Measurements from ENCODE around the gene YDJC.
"Not testable (repeated sequence)": the region's sequence is repeated elsewhere in the genome, so short reads cannot be mapped to it uniquely, and the experiment has no call there.

Gene YDJC

DNA sequence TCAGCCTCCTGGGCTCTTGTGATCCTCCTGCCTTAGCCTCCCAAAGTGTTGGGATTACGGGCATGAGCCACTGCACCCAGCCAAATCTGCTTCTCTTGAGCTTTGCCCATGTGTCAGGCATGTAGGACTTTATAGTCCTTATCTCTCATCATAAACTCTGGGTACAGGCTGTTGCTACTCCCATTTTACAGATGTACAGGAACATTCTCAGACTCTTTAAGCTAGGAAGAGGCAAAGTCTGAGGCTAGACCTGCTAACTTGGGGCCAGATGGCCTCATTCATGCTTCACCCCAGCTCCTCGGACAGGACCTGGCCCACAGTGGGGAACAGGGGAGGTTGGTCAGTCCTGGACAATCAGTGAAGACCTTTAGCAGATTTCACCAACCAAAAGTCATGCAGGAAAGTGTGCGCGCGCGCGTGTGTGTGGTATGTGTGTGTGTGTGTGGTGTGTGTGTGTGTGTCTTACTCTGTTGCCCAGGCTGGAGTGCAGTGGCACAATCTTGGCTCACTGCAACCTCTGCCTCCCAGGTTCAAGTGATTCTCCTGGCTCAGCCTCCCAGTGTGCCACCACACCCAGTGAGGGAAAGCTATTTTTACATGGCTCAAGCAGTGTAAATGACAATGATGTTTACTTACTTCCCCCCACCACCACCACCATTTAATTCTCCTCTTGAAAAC, 23.8 kb downstream of the YDJC start:
- no peak for DNase-seq (ENCODE audit: low read depth)

DNA sequence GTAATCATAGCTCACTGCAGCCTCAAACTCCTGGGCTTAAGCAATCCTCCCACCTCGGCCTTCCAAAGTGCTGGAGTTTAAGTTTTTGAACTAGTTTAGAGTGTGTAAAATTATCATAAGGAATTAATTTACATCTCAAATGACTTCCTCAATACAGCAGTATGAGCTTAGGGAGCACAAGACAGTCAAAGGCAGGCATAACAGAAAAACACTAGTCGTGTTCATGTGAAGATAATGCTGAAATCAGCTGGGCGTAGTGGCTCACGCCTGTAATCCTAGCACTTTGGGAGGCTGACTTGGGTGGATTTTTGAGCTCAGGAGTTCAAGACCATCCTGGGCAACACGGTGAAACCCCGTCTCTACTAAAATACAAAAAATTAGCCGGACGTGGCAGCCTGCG, 25.8 kb downstream of the YDJC start:
- DNase-seq (ENCODE audit: low read depth) = no peak

DNA sequence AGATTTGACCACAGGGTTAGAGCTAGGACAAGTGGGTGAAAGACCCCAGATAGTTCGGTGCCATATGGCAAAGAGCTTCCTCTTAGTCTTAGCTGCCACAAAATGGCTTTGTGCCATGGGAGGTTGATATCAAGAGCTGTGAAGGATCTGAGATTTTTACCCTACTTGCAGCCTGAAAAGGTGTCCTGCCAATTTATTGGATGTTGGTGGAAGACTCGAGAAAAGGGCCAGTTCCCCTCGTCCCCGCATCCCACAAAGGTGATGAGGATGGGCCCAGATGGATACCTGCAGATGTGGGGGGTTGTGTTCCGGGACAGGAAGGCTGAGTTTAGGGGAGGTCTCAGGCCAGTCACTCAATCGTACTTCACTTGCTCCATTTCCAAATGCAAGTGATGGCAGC, 27.2 kb downstream of the YDJC start:
- DNase-seq (ENCODE audit: low read depth) = no peak

DNA sequence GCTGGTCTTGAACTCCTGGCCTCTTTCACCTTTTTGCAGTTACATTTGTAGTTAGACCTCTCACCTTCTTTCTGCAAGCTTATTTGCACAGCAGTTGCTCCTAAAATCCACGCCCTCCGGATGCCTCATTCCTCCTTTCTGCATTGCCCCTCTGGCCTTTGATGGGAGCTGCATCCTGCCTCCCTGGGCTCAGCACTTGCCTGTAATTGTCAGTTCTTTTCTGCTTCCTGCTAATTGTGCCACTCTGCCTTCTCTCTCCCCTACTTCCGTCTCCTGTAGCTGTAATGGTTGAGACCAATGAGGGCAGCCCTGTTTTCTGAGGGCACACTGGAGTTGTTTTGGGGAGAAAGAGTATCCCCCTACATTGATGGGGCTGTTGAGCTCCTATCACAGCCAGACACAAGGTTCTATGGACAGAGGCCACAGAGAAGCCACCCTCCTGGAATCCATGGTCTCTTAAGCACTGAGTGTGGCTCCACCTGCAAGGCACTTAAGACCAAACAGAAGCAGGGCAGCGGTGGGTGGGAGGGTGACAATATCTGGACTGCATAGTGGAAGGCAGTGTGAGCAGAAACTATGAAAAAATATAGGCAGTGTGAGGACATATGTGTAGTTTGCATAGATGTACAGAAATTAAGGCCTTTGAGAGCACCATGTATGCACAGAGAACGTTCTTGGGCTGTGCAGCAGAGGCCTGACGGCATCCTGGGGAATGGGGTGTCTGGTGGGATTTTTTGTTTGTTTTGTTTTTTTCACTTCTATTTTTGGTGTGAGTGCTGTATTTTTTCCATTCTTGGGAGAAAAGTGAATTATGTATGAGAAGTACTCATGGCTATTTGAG, 30.5 kb downstream of the YDJC start:
- DNase-seq (ENCODE audit: low read depth) = no peak

DNA sequence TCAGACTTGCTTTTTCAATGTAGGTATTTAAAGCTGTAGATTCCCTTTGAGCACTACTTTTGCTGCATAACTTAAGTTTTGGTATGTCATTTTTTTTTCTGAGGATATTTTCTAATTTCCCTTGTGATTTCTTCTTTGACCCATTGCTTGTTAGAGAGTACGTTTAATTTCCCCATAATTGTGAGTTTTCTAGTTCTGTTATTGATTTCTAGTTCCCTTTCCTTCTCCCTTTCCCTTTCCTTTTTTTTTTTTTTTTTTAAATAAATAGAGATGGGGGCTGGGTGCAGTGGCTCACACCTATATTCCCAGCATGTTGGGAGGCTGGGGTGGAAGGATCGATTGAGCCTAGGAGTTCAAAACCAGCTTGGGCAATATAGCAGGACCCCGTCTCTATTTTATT, 31.5 kb downstream of the YDJC start:
- no peak for DNase-seq (ENCODE audit: low read depth)

DNA sequence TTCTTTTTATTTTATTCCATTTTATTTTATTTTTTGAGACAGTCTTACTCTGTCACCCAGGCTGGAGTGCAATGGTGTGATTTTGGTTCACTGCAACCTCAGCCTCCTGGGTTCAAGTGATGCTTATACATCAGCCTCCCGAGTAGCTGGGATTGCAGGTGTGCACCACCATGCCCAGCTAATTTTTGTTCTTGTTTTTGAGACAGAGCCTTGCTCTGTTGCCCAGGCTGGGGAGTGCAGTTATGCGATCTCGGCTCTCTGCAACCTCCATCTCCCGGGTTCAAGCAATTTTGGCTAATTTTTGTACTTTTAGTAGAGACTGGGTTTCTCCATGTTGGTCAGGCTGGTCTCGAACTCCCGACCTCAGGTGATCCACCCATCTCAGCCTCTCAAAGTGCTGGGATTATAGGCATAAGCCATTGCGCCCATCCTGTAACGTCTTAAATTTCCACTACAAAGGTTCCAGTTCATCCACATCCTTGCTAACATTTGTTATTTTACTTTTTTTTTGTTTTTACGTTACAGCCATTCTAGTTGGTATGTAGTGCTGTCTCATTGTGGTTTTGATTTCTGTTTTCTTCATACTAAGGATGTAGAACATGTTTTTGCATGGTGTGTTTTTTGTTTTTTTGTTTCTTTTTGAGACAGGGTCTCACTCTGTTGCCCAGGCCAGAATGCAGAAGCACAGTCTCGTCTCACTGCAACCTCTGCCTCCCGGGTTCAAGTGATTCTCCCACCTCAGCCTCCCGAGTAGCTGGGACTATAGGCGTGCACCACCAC, 33.3 kb downstream of the YDJC start:
- not testable (repeated sequence) for DNase-seq (ENCODE audit: low read depth)

DNA sequence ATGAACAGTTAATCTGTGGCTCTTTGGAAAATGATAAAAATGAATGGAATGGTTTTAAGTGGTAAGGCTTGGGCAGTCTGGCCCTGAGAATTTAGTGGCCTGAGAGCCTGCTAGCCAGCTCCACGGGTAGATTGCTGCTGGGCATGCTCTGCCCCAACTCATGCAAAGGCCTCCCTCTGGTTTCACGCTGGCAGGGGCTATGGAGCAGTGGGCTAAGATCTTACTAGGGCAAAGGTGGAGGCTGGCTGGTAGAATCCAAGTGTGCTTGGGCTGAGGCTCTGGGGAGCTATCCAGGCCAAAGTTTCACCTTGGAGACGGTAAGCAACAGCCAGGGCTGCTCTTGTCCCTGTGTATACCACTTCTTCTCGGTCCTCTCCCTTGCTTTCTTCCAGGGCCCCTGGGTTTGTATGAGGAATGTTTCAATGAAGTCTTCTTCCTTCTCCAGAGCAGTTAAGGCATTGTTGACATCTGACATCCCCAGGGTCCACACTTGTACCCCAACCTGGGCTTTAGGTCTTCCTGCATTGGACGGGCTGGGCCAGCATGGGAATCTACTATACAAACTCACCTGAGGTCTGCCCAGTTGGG, 34.9 kb downstream of the YDJC start:
- peak; percentile 55 for DNase-seq (ENCODE audit: low read depth)

DNA sequence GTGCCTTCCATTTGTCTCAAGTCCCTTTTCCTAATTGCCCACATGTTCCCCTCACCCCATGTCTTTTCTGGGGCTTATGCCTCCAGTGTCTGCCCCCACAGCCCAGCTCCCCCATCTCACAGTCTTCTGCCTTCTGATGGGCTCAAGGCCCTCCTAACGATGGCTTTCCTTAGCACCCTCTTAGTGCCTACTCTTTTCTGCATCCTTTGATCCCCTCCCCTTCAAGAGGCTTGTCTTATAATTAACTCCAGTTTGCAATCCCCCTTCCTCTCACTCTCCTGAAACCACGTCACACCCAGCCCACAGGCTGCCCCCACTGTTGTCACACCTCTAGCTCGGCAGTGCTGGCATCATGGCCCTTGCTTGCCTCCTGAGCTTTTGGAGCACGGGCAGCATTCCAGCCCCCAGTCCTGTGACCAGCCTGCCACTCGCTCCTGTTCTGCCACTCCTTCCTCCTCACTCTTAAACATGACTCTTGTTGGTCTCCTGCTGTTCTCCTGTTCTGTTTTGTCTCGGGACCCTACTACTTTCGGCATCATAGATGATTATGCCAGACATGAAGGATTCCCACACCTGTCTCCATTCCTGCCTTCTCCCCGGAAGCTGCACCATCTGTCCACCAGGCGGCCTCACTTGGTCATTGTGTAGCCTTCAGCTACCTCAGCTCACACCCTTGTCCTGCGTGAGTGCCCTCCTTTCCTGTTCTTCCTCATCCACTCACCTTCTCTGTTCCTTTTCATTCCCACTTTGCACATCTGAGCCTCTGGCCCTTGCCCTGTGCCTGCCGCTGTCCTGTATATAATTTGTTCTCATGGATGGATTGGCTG, 36.2 kb downstream of the YDJC start:
- no peak for DNase-seq (ENCODE audit: low read depth)

DNA sequence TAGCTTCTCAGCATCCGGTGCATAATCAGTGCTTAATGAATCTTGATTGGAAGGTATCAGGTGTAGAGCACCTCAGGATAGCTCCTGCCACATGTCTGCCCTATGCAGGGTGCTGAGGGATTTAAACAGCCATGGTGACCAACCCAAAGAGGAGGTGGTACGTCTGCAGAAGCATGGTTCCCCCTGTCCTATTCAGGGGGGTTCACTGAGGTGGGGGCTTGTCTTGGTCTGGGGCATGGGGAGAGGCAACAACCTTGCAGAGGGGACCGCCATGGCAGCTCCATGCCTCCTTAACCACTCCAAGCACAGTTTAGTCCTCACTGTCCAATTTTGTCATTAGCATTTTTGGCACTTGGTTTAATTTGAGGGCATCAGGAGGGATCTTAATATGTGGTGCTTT, 37.4 kb downstream of the YDJC start:
- no peak for DNase-seq (ENCODE audit: low read depth)

DNA sequence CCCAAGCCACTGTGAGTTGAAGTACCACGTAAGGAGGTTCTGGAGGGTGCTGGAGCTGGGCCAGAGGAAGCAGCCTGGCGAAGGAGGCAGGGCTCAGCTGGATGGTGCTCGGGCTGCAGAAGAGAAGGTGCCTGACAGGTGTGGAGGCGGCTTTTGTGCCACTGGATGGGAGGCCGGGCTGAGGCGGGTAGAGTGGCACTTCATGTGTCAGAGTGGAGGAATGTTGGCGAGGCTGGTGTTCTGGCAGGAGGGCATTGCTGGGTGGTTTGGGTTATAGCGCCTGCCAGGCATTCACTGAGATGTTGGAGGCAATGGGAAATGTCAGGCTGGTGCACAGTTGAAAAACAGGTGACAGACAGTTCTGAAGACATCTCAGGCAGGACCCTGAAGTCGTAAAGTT, 38.1 kb downstream of the YDJC start:
- no peak for DNase-seq (ENCODE audit: low read depth)

DNA sequence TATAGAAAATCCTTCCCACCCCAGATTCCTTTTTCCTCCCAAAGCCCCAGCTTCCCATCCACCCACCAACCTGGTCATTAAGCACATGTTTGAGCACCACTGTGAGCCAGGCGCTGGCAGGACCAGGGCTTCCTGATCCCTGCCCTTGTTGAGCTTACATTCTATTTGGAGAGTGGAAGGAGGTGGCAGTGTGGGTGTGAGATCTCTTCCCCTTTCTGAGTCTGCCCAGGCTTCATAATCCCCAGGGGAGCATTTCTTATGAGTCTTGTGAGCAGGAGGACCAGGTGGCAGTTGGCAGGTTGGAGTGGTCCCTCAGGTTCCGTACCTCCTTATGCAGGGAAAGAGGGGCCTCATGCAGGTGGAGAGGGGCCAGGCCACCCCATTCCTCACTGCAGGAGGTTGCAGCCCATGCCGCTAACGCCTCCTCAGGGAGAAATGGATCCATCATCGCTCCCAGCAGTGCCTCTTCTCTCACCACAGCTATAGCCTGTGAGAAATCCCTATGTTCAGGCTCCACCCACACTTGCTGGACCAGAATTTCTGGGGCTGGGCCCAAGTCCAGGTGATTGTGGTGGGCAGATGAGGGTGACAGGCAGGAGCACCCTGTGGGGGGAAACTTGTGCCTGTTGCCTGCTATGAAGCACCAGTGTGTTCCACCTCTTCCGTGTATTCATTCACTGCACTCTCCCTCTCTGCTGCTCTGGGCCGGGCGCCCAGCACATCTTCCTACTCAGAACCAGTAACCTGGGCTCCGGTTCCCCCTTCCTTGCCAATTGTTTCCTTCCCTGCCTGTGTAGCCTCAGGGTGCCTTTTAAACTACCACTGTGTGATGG, 38.8 kb downstream of the YDJC start:
- no peak for DNase-seq (ENCODE audit: low read depth)

DNA sequence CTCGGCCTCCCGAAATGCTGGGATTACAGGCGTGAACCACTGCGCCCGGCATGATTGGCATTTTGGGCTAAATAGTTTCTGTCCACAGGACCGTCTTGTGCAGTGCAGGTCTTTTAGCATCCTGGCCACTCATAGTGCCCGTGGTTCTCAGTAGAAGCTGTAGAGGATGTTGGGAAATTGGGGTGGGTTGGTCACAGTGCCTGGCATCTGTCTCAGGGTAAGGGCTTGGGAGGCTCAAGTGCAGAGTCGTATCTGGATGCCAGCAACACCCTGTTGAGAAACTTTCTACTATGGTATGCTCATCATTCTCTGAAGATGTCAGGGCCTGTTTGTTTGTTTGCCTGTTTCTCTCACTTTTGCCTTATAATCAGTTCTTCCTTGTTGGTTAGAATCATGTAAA, 40.4 kb downstream of the YDJC start:
- peak; percentile 64 for DNase-seq (ENCODE audit: low read depth)

DNA sequence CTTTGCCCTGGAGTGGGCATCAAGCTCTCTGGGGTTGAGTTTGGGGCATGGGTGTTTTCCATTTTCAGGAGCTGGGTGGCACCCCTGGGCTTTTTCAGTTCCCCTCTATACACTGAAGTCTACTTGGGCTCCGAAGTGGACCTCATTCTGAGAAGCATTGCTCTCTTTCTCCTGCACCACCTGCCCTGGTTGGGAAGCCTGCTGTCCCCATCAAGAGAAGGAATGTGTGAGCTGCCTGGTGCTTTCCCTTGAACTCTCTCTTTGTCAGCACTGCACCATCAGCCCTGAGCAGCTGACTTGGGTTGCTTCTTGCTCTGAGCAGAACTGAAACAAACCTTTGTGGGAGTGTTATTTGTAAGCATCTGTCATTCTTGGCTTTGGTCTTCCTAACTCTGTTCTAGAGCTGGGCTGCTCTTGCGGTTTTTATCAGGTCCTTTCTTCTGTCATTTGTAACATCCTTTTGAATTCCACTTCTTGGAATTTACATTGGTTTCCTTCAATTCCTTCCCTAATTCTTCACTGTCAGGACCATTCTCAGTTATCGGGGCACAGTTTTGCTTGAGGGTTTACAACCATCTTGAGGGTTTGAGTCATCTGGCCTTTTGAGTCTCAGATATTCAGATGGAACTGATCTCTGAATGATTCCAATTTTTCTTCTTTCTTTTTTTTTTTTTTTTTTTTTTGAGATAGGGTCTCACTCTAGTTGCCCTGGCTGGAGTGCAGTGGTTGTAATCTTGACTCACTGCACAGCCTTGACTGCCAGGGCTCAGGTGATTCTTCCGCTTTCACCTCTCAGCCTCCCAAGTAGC, 41.8 kb downstream of the YDJC start:
- peak; percentile 85 for DNase-seq (ENCODE audit: low read depth)

DNA sequence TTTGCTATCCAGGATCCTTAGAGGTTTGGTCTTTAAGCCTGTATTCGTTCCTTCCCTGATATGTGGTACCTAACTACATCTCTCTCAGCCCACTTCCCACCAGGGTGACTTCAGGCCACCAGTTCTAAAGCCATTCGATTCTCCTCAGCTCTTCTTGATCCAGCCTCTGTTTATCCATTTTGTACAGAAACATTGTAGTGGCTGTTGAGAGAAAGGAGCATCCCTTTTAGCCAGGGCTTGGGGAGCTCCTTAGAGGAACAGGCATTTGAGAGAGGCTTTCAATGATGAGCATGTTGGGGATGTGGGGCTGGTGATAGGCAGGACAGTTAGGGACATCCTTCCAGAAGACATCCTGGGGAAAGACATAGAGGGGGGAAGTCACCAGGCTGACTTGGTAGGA, 44.4 kb downstream of the YDJC start:
- DNase-seq (ENCODE audit: low read depth) = no peak

DNA sequence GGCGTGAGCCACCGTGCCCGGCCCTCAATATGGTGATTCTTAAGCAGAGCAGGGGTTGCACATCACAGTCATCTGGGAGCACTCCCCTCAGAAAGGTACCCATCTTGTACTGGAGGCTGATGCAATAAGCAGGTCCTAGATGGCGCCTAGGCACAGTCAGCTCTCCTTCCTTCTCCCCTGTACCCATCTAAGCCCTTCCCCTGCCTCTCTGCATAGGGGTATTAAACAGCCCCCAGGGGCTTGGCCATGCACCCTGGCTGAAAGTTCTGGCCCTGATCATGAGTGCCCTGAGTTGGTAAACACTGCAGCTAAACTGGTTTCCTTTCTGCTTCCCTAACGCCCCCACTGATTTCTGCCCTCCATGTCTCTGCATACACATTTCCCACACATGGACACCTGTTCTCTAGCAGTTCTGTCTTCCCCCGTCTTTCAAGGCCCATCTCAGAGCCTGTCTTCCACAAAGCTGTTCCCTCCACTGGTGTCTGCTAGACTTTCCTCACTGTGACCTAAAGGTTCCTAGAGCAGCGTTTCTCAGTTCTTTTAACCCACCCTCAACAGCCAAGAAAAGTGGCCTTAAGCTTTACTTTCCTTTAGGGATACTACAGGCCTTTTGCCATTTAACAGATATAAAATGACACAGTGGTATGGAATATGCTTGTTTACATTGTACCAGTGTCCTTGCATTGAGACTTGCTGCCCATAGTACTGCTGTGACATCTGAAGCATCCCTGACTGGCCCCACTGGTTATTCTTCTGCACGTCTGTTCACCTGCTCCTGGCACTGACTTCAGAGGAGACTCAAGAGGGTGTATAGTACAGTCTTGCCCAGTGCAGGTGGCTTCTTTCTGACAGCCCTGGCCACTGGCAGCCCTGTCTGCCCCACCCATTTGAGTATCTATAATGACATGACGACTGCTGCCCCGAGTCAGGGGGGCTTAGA, 46.8 kb downstream of the YDJC start:
- no peak for DNase-seq (ENCODE audit: low read depth)

DNA sequence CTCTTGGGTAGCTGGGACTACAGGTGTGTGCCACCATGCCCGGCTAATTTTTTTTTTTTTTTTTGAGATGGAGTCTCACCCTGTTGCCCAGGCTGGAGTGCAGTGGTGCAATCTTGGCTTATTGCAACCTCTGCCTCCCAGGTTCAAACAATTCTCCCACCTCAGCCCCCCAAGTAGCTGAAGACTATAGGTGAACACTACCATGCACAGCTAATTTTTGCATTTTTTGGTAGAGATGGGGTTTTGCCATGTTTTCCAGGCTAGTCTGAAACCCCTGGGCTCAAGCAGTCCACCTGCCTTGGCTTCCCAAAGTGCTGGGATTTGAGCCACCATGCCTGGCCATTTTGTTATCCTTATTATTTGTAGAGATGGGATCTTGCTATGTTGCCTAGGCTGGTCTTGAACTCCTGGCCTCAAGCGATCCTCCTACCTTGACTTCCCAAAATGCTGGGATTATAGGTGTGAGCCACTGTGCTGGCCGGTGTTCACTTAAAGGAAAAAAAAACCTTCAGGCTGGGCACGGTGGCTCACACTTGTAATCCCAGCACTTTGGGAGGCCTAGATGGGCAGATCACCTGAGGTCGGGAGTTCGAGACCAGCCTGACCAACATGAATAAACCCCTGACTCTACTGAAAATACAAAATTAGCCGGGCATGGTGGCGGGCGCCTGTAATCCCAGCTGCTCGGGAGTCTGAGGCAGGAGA, 48.7 kb downstream of the YDJC start:
- not testable (repeated sequence) for DNase-seq (ENCODE audit: low read depth)

DNA sequence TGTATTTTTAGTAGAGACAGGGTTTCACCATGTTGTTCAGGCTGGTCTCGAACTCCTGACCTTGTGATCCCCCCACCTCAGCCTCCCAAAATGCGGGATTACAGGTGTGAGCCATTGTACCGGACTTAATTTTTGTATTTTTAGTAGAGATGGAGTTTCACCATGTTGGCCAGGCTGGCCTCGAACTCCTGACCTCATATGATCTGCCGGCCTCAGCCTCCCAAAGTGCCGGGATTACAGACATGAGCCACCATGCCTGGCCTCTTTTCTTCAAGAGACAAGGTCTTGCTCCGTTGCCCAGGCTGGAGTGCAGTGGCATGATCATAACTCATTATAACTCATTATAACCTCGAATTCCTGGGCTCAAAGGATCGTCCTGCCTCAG, 49.2 kb downstream of the YDJC start:
- DNase-seq (ENCODE audit: low read depth) = not testable (repeated sequence)

DNA sequence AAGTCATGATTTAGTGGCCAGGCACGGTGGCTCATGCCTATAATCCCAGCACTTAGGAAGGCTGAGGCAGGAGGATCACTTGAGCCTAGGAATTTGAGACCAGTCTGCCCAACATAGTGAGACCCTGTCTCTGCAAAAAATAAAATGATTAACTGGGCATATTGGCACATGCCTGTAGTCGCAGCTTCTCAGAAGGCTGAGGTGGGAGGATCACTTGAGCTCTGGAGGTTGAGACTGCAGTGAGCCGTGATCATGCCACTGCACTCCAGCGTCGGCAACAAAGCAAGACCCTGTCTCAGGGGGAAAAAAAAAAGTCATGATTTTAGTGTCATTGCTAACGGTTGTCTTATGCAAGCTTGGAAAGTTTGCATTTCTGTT, 50.4 kb downstream of the YDJC start:
- no peak for DNase-seq (ENCODE audit: low read depth)
